HG02884 (cell line): ENCODE data around the gene ARIH2.
"Not testable (repeated sequence)": the region's sequence is repeated elsewhere in the genome, so short reads cannot be mapped to it uniquely, and the experiment has no call there.

Experiments
- ATAC-seq: cut with Tn5 transposase; IDR thresholded peaks from one replicate; pipeline ENCODE4 v1.9.1; 2021; ENCODE audit warnings: mild to moderate bottlenecking, moderate library complexity; ENCODE audit not compliant: unreplicated experiment

Gene ARIH2

GRCh38 chr3:48918388-48919214 is at the start of gene ARIH2:
ARIH2 (plus strand) TSS chr3:48918842; CDS start chr3:48927559, 8,717 bp downstream.
- peak; percentile 67 for ATAC-seq

DNA sequence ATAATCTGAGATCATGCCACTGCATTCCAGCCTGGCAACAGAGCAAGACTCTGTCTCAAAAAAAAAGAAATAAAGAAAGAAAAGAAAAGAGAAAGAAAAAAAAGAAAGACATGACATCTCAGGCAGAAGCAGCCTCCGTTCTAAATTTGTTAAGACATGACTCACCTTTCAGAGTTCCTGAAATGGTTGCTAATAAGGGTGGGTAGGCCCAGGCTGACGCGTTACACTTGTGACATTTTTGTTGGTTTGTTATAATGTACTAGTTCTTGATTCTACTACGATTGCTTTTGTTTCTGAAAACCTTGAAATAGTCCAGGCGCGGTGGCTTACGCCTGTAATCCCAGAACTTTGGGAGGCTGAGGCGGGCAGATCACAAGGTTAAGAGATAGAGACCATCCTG is 41.0 kb upstream of the ARIH2 start:
- ATAC-seq: no peak

DNA sequence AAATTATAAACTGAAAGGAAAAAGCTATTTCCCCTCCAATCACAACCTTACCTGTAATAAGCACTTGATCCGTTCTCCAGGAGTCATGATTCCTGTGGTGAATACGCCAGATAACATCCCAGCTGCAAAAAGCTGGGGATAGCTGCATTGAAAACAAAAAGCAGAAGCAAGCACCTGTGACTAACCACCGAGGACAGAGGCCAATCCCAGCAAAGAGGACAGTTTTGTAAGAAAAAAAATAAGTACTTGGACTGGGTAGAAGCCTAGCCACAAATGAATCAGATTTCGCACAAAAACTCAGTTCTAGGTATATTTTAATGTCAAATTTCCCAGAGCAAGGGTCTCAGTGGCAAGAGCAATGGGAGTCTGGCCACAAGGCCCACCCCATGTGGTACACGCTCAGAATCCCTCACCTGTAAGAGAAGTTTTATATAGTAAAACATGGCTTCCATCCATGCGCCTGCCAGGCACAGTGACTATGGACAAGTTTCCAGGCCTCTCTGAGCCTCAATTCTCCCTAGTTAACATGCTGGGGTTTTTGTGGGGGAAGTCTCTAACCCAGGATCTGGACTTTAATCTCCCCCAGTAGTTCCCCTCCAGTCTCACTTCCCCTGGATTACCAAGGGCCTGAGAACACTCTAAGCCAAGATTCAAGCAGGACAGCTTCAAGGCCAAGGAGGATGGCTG is 39.2 kb upstream of the ARIH2 start:
- ATAC-seq: no peak

GRCh38 chr3:48879994-48880377 is 38.7 kb upstream of the ARIH2 start:
- ATAC-seq: no peak

- ATAC-seq: no peak
These were observed 37.6 kb upstream of the ARIH2 start for GRCh38 chr3:48881006-48881405.

DNA sequence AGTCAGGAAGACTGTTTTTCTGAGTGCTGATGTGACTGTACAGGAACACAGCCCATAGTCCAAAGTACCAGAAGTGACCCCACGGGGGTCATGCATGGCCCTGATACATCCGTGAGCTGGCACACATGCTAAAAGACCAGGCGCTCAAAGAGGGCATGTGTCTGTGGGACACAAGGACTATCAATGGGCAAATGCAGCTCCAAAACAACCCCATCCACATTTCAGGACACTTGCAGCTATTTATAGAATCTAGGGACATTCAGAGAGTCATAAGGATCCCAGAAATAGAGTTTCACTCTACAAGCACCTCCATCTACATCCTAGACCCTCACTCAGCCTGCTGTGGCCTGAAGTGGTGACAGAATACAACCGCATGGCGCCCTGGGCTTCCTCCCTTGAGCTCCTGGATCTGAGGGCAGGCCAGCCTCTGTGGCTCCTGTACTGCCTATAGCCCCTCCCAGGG is 37.0 kb upstream of the ARIH2 start:
- ATAC-seq: no peak

DNA sequence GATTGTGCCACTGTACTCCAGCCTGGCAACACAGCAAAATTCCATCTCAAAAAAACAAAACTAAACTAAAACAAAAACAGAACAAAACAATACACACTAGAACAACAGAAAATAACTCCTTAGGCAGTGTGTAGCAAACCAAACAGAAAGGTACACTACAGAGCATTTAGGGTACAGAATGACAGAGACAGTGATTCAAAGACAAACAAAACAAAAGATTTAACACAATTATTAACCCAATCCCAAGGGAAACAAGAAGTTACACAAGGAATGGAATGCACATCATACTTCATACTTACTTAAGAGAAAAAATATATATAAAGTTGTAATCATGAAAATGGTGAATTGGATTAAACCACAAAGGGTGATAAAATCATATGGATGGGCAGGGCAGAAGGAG is 32.9 kb upstream of the ARIH2 start:
- no peak for ATAC-seq

DNA sequence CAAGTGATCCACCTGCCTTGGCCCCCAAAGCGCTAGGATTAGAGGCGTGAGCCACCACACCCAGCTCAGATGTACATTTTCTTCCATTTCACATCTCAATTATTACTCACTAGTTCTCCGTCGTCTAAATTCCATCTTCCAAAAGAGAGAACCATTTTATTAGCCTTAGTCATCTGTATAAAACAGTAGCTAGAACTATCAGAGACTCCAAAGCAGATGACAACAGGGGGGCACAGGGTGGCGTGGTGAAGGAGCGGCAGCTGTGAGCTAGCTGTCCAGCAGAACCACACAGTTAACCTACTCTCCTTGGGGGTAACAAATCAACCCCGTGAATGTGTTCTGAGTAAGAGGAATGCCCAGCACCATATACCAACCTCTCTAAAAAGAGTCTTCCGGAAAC is 27.0 kb upstream of the ARIH2 start:
- ATAC-seq: no peak

- no peak for ATAC-seq
These were observed 24.1 kb upstream of the ARIH2 start for GRCh38 chr3:48894516-48894915.

DNA sequence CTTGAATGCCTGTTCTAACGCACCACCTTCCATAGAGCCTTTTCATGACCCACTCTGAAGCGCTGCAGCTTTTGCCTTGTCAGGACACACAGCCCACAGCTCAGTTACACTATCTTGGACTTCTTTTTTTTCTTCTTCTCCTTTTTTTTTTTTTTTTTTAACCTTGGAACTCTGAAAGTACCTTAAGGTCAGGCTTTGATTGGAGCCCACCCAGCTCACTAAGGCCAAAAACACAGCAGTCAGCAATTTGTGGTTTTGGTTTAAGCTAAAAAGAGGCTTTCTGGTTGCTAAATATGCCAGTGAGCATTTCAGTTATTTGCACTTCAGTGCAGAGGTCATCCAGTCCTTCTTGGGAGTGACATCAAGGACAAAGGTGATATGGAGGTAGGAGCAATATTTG is 21.7 kb upstream of the ARIH2 start:
- no peak for ATAC-seq

GRCh38 chr3:48897460-48898376 is 20.9 kb upstream of the ARIH2 start:
- ATAC-seq: peak; percentile 11

- peak; percentile 74 for ATAC-seq
These were observed 20.0 kb upstream of the ARIH2 start, which contains the start of gene SLC25A20 for GRCh38 chr3:48898383-48899234. SLC25A20 (minus strand) TSS chr3:48898882; CDS start chr3:48898794, 88 bp downstream.

- ATAC-seq: no peak
These were observed 19.4 kb upstream of the ARIH2 start for GRCh38 chr3:48899273-48899672.

DNA sequence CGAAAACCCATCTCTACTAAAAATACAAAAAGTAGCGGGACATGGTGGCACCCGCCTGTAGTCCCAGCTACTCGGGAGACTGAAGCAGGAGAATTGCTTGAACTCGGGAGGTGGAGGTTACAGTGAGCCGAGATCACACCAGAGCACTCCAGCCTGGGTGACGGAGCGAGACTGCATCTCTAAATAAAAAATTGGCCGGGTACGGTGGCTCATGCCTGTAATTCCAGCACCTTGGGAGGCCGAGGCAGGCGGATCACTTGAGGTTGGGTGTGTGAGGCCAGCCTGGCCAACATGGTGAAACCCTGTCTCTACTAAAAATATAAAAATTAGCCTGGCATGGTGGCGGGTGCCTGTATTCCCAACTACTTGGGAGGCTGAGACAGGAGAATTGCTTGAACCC is 11.6 kb upstream of the ARIH2 start:
- not testable (repeated sequence) for ATAC-seq

GRCh38 chr3:48915296-48915695 is 3.3 kb upstream of the ARIH2 start:
- ATAC-seq: no peak

DNA sequence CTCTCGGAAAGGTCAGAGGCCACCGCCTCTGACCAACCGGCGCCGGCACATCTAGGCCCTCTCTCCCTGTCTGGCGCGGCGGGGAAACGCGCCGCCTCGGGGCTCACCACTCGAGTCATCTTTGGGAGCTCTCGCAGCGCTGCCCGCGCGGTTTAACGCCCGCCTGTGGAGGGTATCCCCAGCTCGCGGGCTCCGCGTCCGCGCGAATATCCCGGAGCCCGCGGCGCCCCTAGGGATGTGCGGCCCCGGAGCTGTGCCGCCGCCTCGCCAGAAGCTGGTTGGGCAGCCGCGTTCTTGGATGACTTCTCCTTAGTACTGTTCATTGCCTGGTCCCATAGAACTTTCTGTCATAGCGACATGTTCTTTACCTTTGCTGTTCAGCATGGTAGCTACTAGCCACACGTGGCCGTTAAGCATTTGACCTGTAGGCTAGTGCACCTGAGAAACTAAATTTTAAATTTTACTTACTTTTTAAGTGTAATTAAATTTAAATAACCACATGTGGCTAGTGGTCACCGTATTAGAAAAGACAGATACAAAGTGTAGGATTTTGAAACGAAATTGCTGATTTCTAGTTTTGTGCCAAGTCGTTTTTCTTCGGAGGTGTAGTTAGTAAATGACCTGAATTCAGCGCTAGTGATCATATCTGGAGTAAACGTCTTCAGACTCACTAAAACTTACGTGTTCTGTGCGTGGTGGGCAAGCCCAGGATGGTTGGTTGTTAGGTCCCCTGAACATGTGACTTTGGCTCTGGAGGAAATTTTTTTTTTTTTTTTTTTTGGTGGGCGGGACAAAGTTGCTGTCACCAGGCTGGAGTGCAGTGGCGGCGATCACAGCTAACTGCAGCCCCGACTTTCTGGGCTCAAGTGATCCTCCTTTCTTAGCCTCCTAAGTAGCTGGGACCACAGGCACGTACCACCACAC is 835 bp downstream of the ARIH2 start:
- ATAC-seq: peak; percentile 19

- no peak for ATAC-seq
These were observed 8.1 kb downstream of the ARIH2 start for GRCh38 chr3:48926425-48927392.

- ATAC-seq: no peak
These were observed 9.3 kb downstream of the ARIH2 start for GRCh38 chr3:48927928-48928327.
